PFSK-1 (cell line): ENCODE measurements around the gene DOCK10.

Experiments used
- FOXP2 ChIP-seq: optimal IDR thresholded peaks from 2 replicates; pipeline ENCODE3; 2011; ENCODE audit warnings: borderline replicate concordance, control low read depth, inconsistent platforms; ENCODE audit not compliant: insufficient read depth; ENCODE audit errors: extremely low read length, extremely low read depth
- POLR2AphosphoS5 ChIP-seq: IDR thresholded peaks from 2 replicates; pipeline ENCODE4 v1.6.1; 2012; ENCODE audit warnings: low read depth, mild to moderate bottlenecking, control low read depth, low read length, moderate library complexity
- REST ChIP-seq, 2 experiments: IDR thresholded peaks; 2 replicates each; pipeline versions ENCODE4 v1.6.1 to v1.8.0; 2011 to 2012; ENCODE audit warnings: low read depth in 2 of 2, low read length in 2 of 2, control low read depth in 1 of 2, inconsistent platforms in 1 of 2, mild to moderate bottlenecking in 1 of 2, moderate library complexity in 1 of 2; ENCODE audit not compliant: insufficient read depth in 1 of 2
- SIN3A ChIP-seq: IDR thresholded peaks from 2 replicates; pipeline ENCODE4 v1.6.1; 2012; ENCODE audit warnings: mild to moderate bottlenecking, low read length, moderate library complexity, borderline replicate concordance; ENCODE audit not compliant: insufficient read depth
- TAF1 ChIP-seq: IDR thresholded peaks from 2 replicates; pipeline ENCODE4 v1.6.1; 2012; ENCODE audit warnings: low read length, control low read depth, borderline replicate concordance; ENCODE audit not compliant: insufficient read depth

GRCh38 chr2:224986477-224986876, 55.8 kb downstream of the DOCK10 start:
- no peak for TF ChIP-seq REST (IDR thresholded peaks at IDR 0.05; ENCODE audit: insufficient read depth in 1 of 2, low read depth in 2 of 2, low read length in 2 of 2)
- no peak for TF ChIP-seq POLR2AphosphoS5
- no peak for TF ChIP-seq TAF1
- TF ChIP-seq FOXP2 = no peak
- no peak for TF ChIP-seq SIN3A
